H9 (cell line): ENCODE results near the gene PLIN4. TPM values are rescaled to one million over a fixed set of nuclear protein-coding genes. Genes with fewer than 3 reads are reported as not detected.

Source experiments
- DNase-seq: peaks from one replicate; pipeline ENCODE4 v3.0.0-alpha.2; 2017
- H2AFZ ChIP-seq: one replicate; pipeline ENCODE4 v1.6.1; 2013; ENCODE audit warnings: mild to moderate bottlenecking, low read length, control low read depth, moderate library complexity
- H2AK5ac ChIP-seq: 2 replicates; pipeline ENCODE4 v1.6.1; 2013; ENCODE audit warnings: low read length, control low read depth, mixed read lengths; ENCODE audit not compliant: insufficient read length
- H2BK120ac ChIP-seq: one replicate; pipeline ENCODE4 v1.6.1; 2013; ENCODE audit warnings: low read depth, mild to moderate bottlenecking, low read length, control low read depth, inconsistent platforms; ENCODE audit not compliant: poor library complexity, severe bottlenecking
- H2BK12ac ChIP-seq: 2 replicates; pipeline ENCODE4 v1.6.1; 2013; ENCODE audit warnings: low read length, control low read depth, mixed read lengths, low read depth; ENCODE audit not compliant: insufficient read length
- H2BK15ac ChIP-seq: 2 replicates; pipeline ENCODE4 v1.6.1; 2013; ENCODE audit warnings: low read depth, low read length, control low read depth
- H2BK20ac ChIP-seq: one replicate; pipeline ENCODE4 v1.6.1; 2013; ENCODE audit warnings: low read depth, mild to moderate bottlenecking, low read length, control low read depth, inconsistent platforms; ENCODE audit not compliant: poor library complexity, severe bottlenecking
- H2BK5ac ChIP-seq: 2 replicates; pipeline ENCODE4 v1.6.1; 2013; ENCODE audit warnings: low read length, control low read depth, mixed read lengths; ENCODE audit not compliant: insufficient read length
- H3K14ac ChIP-seq: 2 replicates; pipeline ENCODE4 v1.6.1; 2013; ENCODE audit warnings: low read length, control low read depth; ENCODE audit not compliant: insufficient read depth
- H3K18ac ChIP-seq: 2 replicates; pipeline ENCODE4 v1.6.1; 2013; ENCODE audit warnings: low read depth, mild to moderate bottlenecking, mixed read lengths, low read length, control low read depth; ENCODE audit not compliant: insufficient read length
- H3K23ac ChIP-seq: 2 replicates; pipeline ENCODE4 v1.6.1; 2013; ENCODE audit warnings: low read length, control low read depth, mixed read lengths, low read depth; ENCODE audit not compliant: insufficient read length
- H3K23me2 ChIP-seq: 2 replicates; pipeline ENCODE4 v1.6.1; 2013; ENCODE audit warnings: low read depth, mild to moderate bottlenecking, mixed read lengths, low read length, control low read depth; ENCODE audit not compliant: insufficient read length, poor library complexity, severe bottlenecking
- H3K27ac ChIP-seq: 2 replicates; pipeline ENCODE4 v1.5.1; 2013; ENCODE audit warnings: low read length, control low read depth, mixed read lengths, low read depth; ENCODE audit not compliant: insufficient read length
- H3K27me3 ChIP-seq: 2 replicates; pipeline ENCODE4 v1.6.1; 2013; ENCODE audit warnings: low read length, control low read depth, inconsistent platforms; ENCODE audit not compliant: insufficient read depth
- H3K4ac ChIP-seq: 2 replicates; pipeline ENCODE4 v1.6.1; 2013; ENCODE audit warnings: low read depth, mild to moderate bottlenecking, control low read depth, inconsistent platforms, low read length, moderate library complexity
- H3K4me1 ChIP-seq: 2 replicates; pipeline ENCODE4 v1.6.1; 2013; ENCODE audit warnings: low read length, control low read depth, inconsistent platforms; ENCODE audit not compliant: insufficient read depth
- H3K4me2 ChIP-seq: 2 replicates; pipeline ENCODE4 v1.6.1; 2013; ENCODE audit warnings: low read length, control low read depth, mixed read lengths; ENCODE audit not compliant: insufficient read length, insufficient read depth
- H3K56ac ChIP-seq: 2 replicates; pipeline ENCODE4 v1.6.1; 2013; ENCODE audit warnings: low read depth, mild to moderate bottlenecking, mixed read lengths, low read length, control low read depth; ENCODE audit not compliant: insufficient read length
- H3K79me1 ChIP-seq: 2 replicates; pipeline ENCODE4 v1.6.1; 2013; ENCODE audit warnings: low read depth, mild to moderate bottlenecking, moderate library complexity, low read length, control low read depth, inconsistent platforms; ENCODE audit not compliant: insufficient read depth, poor library complexity, severe bottlenecking
- H3K79me2 ChIP-seq: 2 replicates; pipeline ENCODE4 v1.6.1; 2013; ENCODE audit warnings: low read length, control low read depth, inconsistent platforms; ENCODE audit not compliant: insufficient read depth
- H3K9ac ChIP-seq: 2 replicates; pipeline ENCODE4 v1.6.1; 2013; ENCODE audit warnings: low read length, control low read depth, mixed read lengths; ENCODE audit not compliant: insufficient read length; ENCODE audit errors: extremely low read depth
- H3K9me3 ChIP-seq: one replicate; pipeline ENCODE4 v1.6.1; 2013; ENCODE audit warnings: low read depth, low read length, inconsistent platforms; ENCODE audit not compliant: control insufficient read depth
- H3T11ph ChIP-seq: one replicate; pipeline ENCODE4 v1.6.1; 2013; ENCODE audit warnings: mild to moderate bottlenecking, low read length, control low read depth, inconsistent platforms
- H4K20me1 ChIP-seq: one replicate; pipeline ENCODE4 v1.6.1; 2013; ENCODE audit not compliant: control insufficient read depth, insufficient read length, insufficient read depth
- H4K5ac ChIP-seq: 2 replicates; pipeline ENCODE4 v1.6.1; 2013; ENCODE audit warnings: low read depth, mild to moderate bottlenecking, mixed read lengths, low read length, control low read depth; ENCODE audit not compliant: insufficient read length
- H4K8ac ChIP-seq: replicated peaks from 2 replicates; pipeline ENCODE4 v1.6.1; 2013; ENCODE audit warnings: low read length, control low read depth, mixed read lengths, low read depth; ENCODE audit not compliant: insufficient read length
- H4K91ac ChIP-seq: 2 replicates; pipeline ENCODE4 v1.6.1; 2013; ENCODE audit warnings: low read depth, mild to moderate bottlenecking, moderate library complexity, mixed read lengths, low read length, control low read depth; ENCODE audit not compliant: insufficient read length
- H3K27ac Mint-ChIP-seq, 3 experiments: 2 replicates in 2 of 3; 3 replicates in 1 of 3; pipeline ENCODE4 v1.8.0; 2020 to 2021; ENCODE audit warnings: mixed read lengths in 3 of 3, mild to moderate bottlenecking in 1 of 3, moderate library complexity in 1 of 3
- H3K27me3 Mint-ChIP-seq: 2 replicates; pipeline ENCODE4 v1.8.0; 2021; ENCODE audit warnings: low read depth, mild to moderate bottlenecking, moderate library complexity, mixed read lengths
- H3K36me3 Mint-ChIP-seq, 3 experiments: 2 replicates in 2 of 3; 3 replicates in 1 of 3; pipeline ENCODE4 v1.8.0; 2020 to 2021; ENCODE audit warnings: low read depth in 3 of 3, mixed read lengths in 3 of 3; ENCODE audit not compliant: insufficient read depth in 1 of 3
- H3K4me1 Mint-ChIP-seq, 2 experiments: 2 replicates each; pipeline ENCODE4 v1.8.0; 2020; ENCODE audit warnings: mixed read lengths in 2 of 2
- H3K4me3 Mint-ChIP-seq, 2 experiments: 2 replicates in 1 of 2; 3 replicates in 1 of 2; pipeline ENCODE4 v1.8.0; 2020 to 2021; ENCODE audit warnings: mild to moderate bottlenecking in 2 of 2, mixed read lengths in 2 of 2, moderate library complexity in 1 of 2
- H3K9me3 Mint-ChIP-seq, 2 experiments: 2 replicates in 1 of 2; 3 replicates in 1 of 2; pipeline ENCODE4 v1.8.0; 2020; ENCODE audit warnings: mild to moderate bottlenecking in 2 of 2, mixed read lengths in 2 of 2, moderate library complexity in 1 of 2
- WGBS: extraction: QIAGEN DNeasy Blood & Tissue Kit; methylation state at CpG from one replicate; pipeline ENCODE4 v1.1.7; 2013; ENCODE audit warnings: missing lambda C conversion rate, low lambda C conversion rate, mixed read lengths; ENCODE audit not compliant: insufficient read length; ENCODE audit errors: extremely low coverage; 5-methylcytosine and 5-hydroxymethylcytosine counted together
- total RNA-seq: library from RNA; stranded (reverse); gene quantifications from 2 replicates; pipeline ENCODE4 v1.2.1, GENCODE V29; 2021
- TF ChIP-seq, protein P1 (sequence below): fragments of 200-600 bp; sonication (generic); conservative IDR thresholded peaks from 3 replicates; pipeline ENCODE4 v1.8.0; 2021; ENCODE audit warnings: antibody characterized with exemption, mild to moderate bottlenecking

PLIN4 gene
- total RNA-seq, 1 experiment from 2014 or later = 1.1 TPM

- no peak overlapping the region for H3K18ac ChIP-seq
- peaks cover 3 to 7% of the 10 kb centered on the region in 2 experiments; a peak in 3 of 4 replicates for H3K4me1 Mint-ChIP-seq
- H3K4me1 ChIP-seq = no peaks in the 10 kb centered on the region
- H2BK120ac ChIP-seq = no peak overlapping the region
- no peak overlapping the region for H4K8ac ChIP-seq
- no peaks in the 10 kb centered on the region for H3K79me2 ChIP-seq
- no peak overlapping the region for H3K27ac ChIP-seq
- no peaks in the 10 kb centered on the region for H4K20me1 ChIP-seq
- H4K91ac ChIP-seq = no peak overlapping the region
- H3K23ac ChIP-seq = no peak overlapping the region
- no peaks in the 10 kb centered on the region for H3K36me3 Mint-ChIP-seq
- no peak overlapping the region for H3K27ac Mint-ChIP-seq
- H3K9ac ChIP-seq = no peak overlapping the region
- H3K56ac ChIP-seq = no peak overlapping the region
- WGBS = no CpG with 5 or more reads among the region's 8 CpGs
- no peak overlapping the region for H2AFZ ChIP-seq
- H2BK12ac ChIP-seq = no peak overlapping the region
- peaks cover 73% of the 10 kb centered on the region for H3K27me3 Mint-ChIP-seq
- H3K14ac ChIP-seq = no peak overlapping the region
- no peak for DNase-seq
- H3K9me3 Mint-ChIP-seq = 0 out of 5 replicates have a peak, but pooled peaks cover 0 to 2% of the 10 kb centered on the region in 2 experiments
- TF ChIP-seq, protein P1, sequence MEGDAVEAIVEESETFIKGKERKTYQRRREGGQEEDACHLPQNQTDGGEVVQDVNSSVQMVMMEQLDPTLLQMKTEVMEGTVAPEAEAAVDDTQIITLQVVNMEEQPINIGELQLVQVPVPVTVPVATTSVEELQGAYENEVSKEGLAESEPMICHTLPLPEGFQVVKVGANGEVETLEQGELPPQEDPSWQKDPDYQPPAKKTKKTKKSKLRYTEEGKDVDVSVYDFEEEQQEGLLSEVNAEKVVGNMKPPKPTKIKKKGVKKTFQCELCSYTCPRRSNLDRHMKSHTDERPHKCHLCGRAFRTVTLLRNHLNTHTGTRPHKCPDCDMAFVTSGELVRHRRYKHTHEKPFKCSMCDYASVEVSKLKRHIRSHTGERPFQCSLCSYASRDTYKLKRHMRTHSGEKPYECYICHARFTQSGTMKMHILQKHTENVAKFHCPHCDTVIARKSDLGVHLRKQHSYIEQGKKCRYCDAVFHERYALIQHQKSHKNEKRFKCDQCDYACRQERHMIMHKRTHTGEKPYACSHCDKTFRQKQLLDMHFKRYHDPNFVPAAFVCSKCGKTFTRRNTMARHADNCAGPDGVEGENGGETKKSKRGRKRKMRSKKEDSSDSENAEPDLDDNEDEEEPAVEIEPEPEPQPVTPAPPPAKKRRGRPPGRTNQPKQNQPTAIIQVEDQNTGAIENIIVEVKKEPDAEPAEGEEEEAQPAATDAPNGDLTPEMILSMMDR = no peak
- H3K9me3 ChIP-seq = no peaks in the 10 kb centered on the region
- no peak overlapping the region for H3T11ph ChIP-seq
- H4K5ac ChIP-seq = no peak overlapping the region
- no peaks in the 10 kb centered on the region for H3K23me2 ChIP-seq
- no peaks in the 10 kb centered on the region for H3K79me1 ChIP-seq
- H2BK20ac ChIP-seq = no peak overlapping the region
- no peak overlapping the region for H3K4ac ChIP-seq
- H2BK5ac ChIP-seq = no peak overlapping the region
- H3K4me3 Mint-ChIP-seq = no peak overlapping the region
- peaks cover 3% of the 10 kb centered on the region; the same call in 1 of the 2 replicates for H3K27me3 ChIP-seq
- no peak overlapping the region for H3K4me2 ChIP-seq
- no peak overlapping the region for H2AK5ac ChIP-seq
- H2BK15ac ChIP-seq = no peak overlapping the region
These were observed 1.4 kb downstream of the PLIN4 start for GRCh38 chr19:4516939-4517300.
